ENCODE results near the gene PRDM12. TPM values are rescaled to one million over a fixed set of nuclear protein-coding genes. Genes with fewer than 3 reads are reported as not detected.
A peak's percentile ranks its signal among the peaks of the same experiment; 100 is the strongest.

The PRDM12 gene
- total and polyA plus RNA-seq, 2 of the 8 experiments (the other 6 are each of a cell fraction or from before 2014, with no cell fraction given) = 0.14 to 0.22 TPM

DNA sequence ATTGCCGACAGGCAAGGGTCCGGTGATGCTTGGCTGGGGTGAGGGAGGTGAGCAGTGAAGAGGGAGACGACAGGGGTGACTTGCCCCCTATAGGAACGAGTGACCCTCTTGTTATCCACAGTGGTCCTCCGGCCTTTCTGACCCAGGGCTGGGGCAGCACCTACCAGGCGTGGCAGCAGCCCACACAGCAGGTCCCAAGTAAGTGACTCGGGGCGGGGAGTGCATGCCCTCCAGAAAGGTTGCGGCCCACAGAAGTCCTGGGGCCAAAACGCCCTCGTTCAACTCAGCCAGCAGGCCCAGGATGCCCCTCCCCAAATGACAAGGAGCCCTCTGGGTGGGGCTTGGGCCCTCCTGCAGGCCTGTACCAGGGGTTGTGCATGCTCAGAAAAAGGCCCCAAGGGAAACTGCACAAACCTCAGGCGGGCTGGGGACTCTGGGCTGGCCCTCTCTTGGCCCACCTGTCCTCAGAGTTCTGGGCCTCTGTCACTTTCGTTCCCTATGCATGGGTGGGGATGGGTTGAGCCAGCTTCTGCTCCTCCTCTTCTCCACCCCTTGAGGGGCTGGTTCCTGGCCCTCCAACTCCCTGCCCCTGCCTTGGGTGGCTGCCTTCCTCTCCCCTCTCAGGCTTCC, 32.2 kb upstream of the PRDM12 start:
- H3K18ac ChIP-seq (ENCODE audit: extremely low read depth, low read length) = no peak overlapping the region; the same call in none of the 2 replicates
- H3K9ac ChIP-seq (replicated peaks in 1 of 4; ENCODE audit: extremely low read depth in 1 of 4, low read depth in 3 of 4, low read length in 3 of 4) = no peak overlapping the region
- no peak overlapping the region for H3K56ac ChIP-seq (replicated peaks; ENCODE audit: insufficient read length, low read depth, low read length)
- H3K14ac ChIP-seq (ENCODE audit: insufficient read length) = no peak overlapping the region
- H3K9me3 ChIP-seq (ENCODE audit: insufficient read depth in 2 of 2, low read depth in 1 of 2, low read length in 1 of 2) = no peaks in the 10 kb centered on the region
- no peaks in the 10 kb centered on the region for H3K27me3 ChIP-seq (replicated peaks in 1 of 4; ENCODE audit: control insufficient read depth in 3 of 4, extremely low read depth in 1 of 4, insufficient read depth in 3 of 4, low read length in 3 of 4)
- H4K20me1 ChIP-seq (replicated peaks in 1 of 2; ENCODE audit: control insufficient read depth in 1 of 2, insufficient read depth in 2 of 2, low read length in 2 of 2) = peaks cover 2 to 7% of the 10 kb centered on the region in 2 experiments
- no peak overlapping the region for H4K91ac ChIP-seq (replicated peaks; ENCODE audit: insufficient read length, low read length)
- no peak overlapping the region; the same call in 1 of the 2 replicates for H2BK5ac ChIP-seq (ENCODE audit: low read depth, low read length)
- DNase-seq (ENCODE audit: low read depth in 1 of 2, low spot score in 2 of 2) (no peak), FAIRE-seq (no peak)
- H2AFZ ChIP-seq (ENCODE audit: low read length) = no peak overlapping the region
- H3K79me2 ChIP-seq (ENCODE audit: control insufficient read depth in 1 of 2, insufficient read depth in 2 of 2, low read length in 2 of 2) = no peaks in the 10 kb centered on the region
- peaks cover 12 to 27% (median 18%) of the 10 kb centered on the region in 4 experiments for H3K4me1 ChIP-seq (replicated peaks in 1 of 4; ENCODE audit: control insufficient read depth in 3 of 4, insufficient read depth in 4 of 4, low read length in 3 of 4)
- H2BK20ac ChIP-seq (ENCODE audit: low read length) = no peak overlapping the region
- H3K27ac ChIP-seq (ENCODE audit: low read depth, low read length) = 0 out of 2 replicates have a peak overlapping the region, but pooled peaks have one; percentile 3
- no peaks in the 10 kb centered on the region for H3K23me2 ChIP-seq (ENCODE audit: low read depth, low read length)
- no peak overlapping the region for H3K4ac ChIP-seq (replicated peaks; ENCODE audit: insufficient read length, low read depth, low read length)
- WGBS, 2 experiments (ENCODE audit: extremely low coverage in 1 of 2, insufficient coverage in 1 of 2, insufficient read length in 1 of 2, insufficient replicate concordance in 2 of 2, low coverage in 1 of 2, low lambda C conversion rate in 2 of 2, missing lambda C conversion rate in 1 of 2) = 94% methylated on average over 13 of the region's 13 CpGs; no CpG with 5 or more reads in 1 of the 2 experiments
- no peak overlapping the region for H2AK5ac ChIP-seq (ENCODE audit: low read depth, low read length)
- no peak overlapping the region for H3K4me3 ChIP-seq (ENCODE audit: extremely low read depth in 1 of 4, insufficient read depth in 2 of 4, low read depth in 3 of 4, low read length in 4 of 4)
- H3K79me1 ChIP-seq (ENCODE audit: low read depth, low read length) = peaks cover 5% of the 10 kb centered on the region
- H2BK12ac ChIP-seq (ENCODE audit: low read depth, low read length) = no peak overlapping the region
- H2BK120ac ChIP-seq (replicated peaks; ENCODE audit: low read depth, low read length) = no peak overlapping the region
- peaks cover 11 to 71% (median 35%) of the 10 kb centered on the region in 4 experiments for H3K36me3 ChIP-seq (ENCODE audit: control insufficient read depth in 2 of 4, insufficient read depth in 4 of 4, low read length in 3 of 4)
- CTCF ChIA-PET (ENCODE audit: partially characterized antibody) = interaction anchor here (1.1 kb wide), 1 partner anchor 8 kb away, joined by 8 read pairs; no protein-coding TSS in a partner anchor
- peak overlapping the region; percentile 15; the same call in 1 of the 2 replicates for H4K8ac ChIP-seq (ENCODE audit: extremely low read depth, insufficient read depth, low read length)
- POLR2A ChIA-PET (ENCODE audit: partially characterized antibody) = interaction anchor here (1.3 kb wide), 1 partner anchor 49 kb away, joined by 3 read pairs; no protein-coding TSS in a partner anchor
- H3K4me2 ChIP-seq (ENCODE audit: insufficient read depth in 1 of 2, low read depth in 2 of 2, low read length in 2 of 2) = no peak overlapping the region
- H2BK15ac ChIP-seq (ENCODE audit: low read length) = no peak overlapping the region
- H4K5ac ChIP-seq (ENCODE audit: insufficient read length, low read depth, low read length) = no peak overlapping the region
- H3K23ac ChIP-seq (ENCODE audit: insufficient read length) = no peak overlapping the region
- no peak for TF ChIP-seq CTBP2 (IDR thresholded peaks at IDR 0.05; ENCODE audit: borderline replicate concordance, insufficient read depth, insufficient read length, low read length)
- no peak for TF ChIP-seq TBP (IDR thresholded peaks at IDR 0.05; ENCODE audit: low read depth, low read length)
- TF ChIP-seq BACH1 (IDR thresholded peaks at IDR 0.05; ENCODE audit: low read length) = no peak
- no peak for TF ChIP-seq ASH2L (IDR thresholded peaks at IDR 0.05; ENCODE audit: low read length)
- TF ChIP-seq, protein P1, sequence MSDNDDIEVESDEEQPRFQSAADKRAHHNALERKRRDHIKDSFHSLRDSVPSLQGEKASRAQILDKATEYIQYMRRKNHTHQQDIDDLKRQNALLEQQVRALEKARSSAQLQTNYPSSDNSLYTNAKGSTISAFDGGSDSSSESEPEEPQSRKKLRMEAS (IDR thresholded peaks at IDR 0.05) = no peak
- TF ChIP-seq CBX8 (IDR thresholded peaks at IDR 0.05; ENCODE audit: borderline replicate concordance, low read depth, low read length) = no peak
- TF ChIP-seq EP300 (IDR thresholded peaks at IDR 0.05; ENCODE audit: borderline replicate concordance in 1 of 2, low read depth in 2 of 2, low read length in 2 of 2) = no peak
- TF ChIP-seq SIRT6 (IDR thresholded peaks at IDR 0.05; ENCODE audit: low read length) = no peak
- no peak for TF ChIP-seq TAF7 (optimal IDR thresholded peaks at IDR 0.05; ENCODE audit: borderline replicate concordance, low read depth, low read length)
- TF ChIP-seq GTF2F1 (IDR thresholded peaks at IDR 0.05; ENCODE audit: borderline replicate concordance, low read depth, low read length) = no peak
- TF ChIP-seq CREB1 (IDR thresholded peaks at IDR 0.05) = no peak
- no peak for TF ChIP-seq MAFK (IDR thresholded peaks at IDR 0.05; ENCODE audit: low read depth, low read length)
- TF ChIP-seq POLR2A (IDR thresholded peaks at IDR 0.05; ENCODE audit: control extremely low read depth in 1 of 2, low read depth in 2 of 2, low read length in 2 of 2) = no peak
